Brain microvascular endothelial cell (primary cell): ENCODE results near the gene KIF3B.

Source experiments
- DNase-seq: peaks from one replicate; pipeline ENCODE4 v3.0.0-alpha.2; 2020
- H3K27ac ChIP-seq: fragments of 250-450 bp; sonication (Bioruptor Pico); 2 replicates; pipeline ENCODE4 v1.5.1; 2020; ENCODE audit warnings: mild to moderate bottlenecking, moderate library complexity
- H3K27me3 ChIP-seq: fragments of 250-450 bp; sonication (Bioruptor Pico); replicated peaks from 2 replicates; pipeline ENCODE4 v1.5.1; 2020; ENCODE audit warnings: mild to moderate bottlenecking
- H3K36me3 ChIP-seq: fragments of 250-450 bp; sonication (Bioruptor Pico); replicated peaks from 2 replicates; pipeline ENCODE4 v1.5.1; 2020; ENCODE audit warnings: mild to moderate bottlenecking
- H3K4me3 ChIP-seq: 2 replicates; pipeline ENCODE4 v1.5.1; 2011; ENCODE audit warnings: low read depth, mild to moderate bottlenecking, control low read depth, low read length, moderate library complexity
- CTCF ChIP-seq: IDR thresholded peaks from 2 replicates; pipeline ENCODE4 v1.5.1; 2011; ENCODE audit warnings: low read depth, mild to moderate bottlenecking, moderate library complexity, low read length, control low read depth, inconsistent platforms; ENCODE audit errors: missing control alignments
- in situ Hi-C: cut with HindIII; loops from 2 replicates; pipeline ENCODE4 v1.10.0; 2017; ENCODE audit warnings: low sequenced_read_pairs, low pct_ligation_motif_present

KIF3B gene

DNA sequence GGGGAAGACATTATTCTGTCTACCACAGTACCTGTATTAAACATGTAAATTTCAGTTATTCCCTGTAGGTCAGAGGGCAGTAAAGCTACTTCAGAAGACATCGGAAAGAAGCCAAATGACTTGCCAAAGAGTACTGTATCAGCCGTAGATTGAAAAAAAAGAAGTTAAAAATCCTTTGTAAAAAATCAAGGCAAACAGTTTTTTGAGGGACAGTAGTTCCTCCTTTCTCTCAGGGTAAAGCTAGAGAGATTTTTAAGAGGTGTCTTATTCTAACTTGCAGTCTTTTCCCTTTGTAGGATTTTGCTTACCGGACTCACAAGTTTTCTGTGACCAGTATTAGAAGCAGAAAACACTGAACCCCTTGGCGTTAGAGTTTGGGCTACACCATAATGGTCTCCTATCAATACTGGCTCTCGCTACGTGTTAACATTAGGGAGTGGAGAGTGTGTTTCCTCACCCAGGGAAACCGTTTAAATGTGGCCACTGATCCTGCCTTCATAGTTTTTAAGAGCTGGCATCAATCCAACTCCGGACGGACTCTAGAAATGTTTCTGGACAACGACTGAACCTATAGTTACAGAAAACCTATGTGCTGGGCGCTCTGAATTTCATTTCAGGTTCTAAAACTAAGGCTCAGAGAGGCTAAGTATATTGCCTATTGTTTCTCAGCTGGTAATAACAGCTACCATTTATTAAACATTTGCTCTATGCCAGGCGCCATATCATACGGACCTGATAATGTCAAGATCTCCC lies 79.3 kb downstream of the KIF3B start:
- Histone ChIP-seq H3K27me3 (no peaks in the 10 kb centered on the region), H3K36me3 (no peaks in the 10 kb centered on the region), H3K27ac (peak overlapping the region; percentile 97), H3K4me3 (peak overlapping the region; percentile 91)
- no peak for DNase-seq
- in situ Hi-C loops = no loop called here
- TF ChIP-seq CTCF = no peak

- Histone ChIP-seq H3K36me3 (no peaks in the 10 kb centered on the region), H3K27ac (peak overlapping the region; percentile 97), H3K4me3 (peak overlapping the region; percentile 91), H3K27me3 (no peaks in the 10 kb centered on the region)
- in situ Hi-C loops = no loop called here
- TF ChIP-seq CTCF = no peak
- DNase-seq = peak; percentile 46
These were observed 80.0 kb downstream of the KIF3B start for GRCh38 chr20:32357375-32357868.

- no peak for TF ChIP-seq CTCF
- in situ Hi-C loops = no loop called here
- Histone ChIP-seq H3K4me3 (peak within 1 kb of the TSS; percentile 91), H3K36me3 (no peaks in the 10 kb centered on the region), H3K27ac (peak within 1 kb of the TSS; percentile 97), H3K27me3 (no peaks in the 10 kb centered on the region)
- peak; percentile 93 for DNase-seq
These were observed 80.6 kb downstream of the KIF3B start, which contains the start of gene ASXL1 for GRCh38 chr20:32357869-32358631. ASXL1 (plus strand) TSS chr20:32358331; CDS start chr20:32358776, 445 bp downstream.

GRCh38 chr20:32358632-32358882 lies 81.1 kb downstream of the KIF3B start:
- DNase-seq = no peak
- H3K36me3 ChIP-seq = no peaks in the 10 kb centered on the region
- in situ Hi-C loops = no loop called here
- H3K4me3 ChIP-seq = peak overlapping the region; percentile 91
- H3K27me3 ChIP-seq = no peaks in the 10 kb centered on the region
- TF ChIP-seq CTCF = no peak
- H3K27ac ChIP-seq = peak overlapping the region; percentile 97

- in situ Hi-C loops = no loop called here
- H3K36me3 ChIP-seq = no peaks in the 10 kb centered on the region
These were observed 81.6 kb downstream of the KIF3B start for GRCh38 chr20:32358883-32359632.

More at GRCh38 chr20:32358883-32359632, 81.6 kb downstream of the KIF3B start:
- TF ChIP-seq CTCF = no peak
- H3K27me3 ChIP-seq = no peaks in the 10 kb centered on the region
- DNase-seq = peak; percentile 27
- H3K27ac ChIP-seq = peak overlapping the region; percentile 97
- H3K4me3 ChIP-seq = peak overlapping the region; percentile 91
